Astrocyte (in vitro differentiated cells and primary cell): ENCODE data around the gene MYO5A.

Experiments used
- EZH2 ChIP-seq: IDR thresholded peaks from 2 replicates; pipeline ENCODE4 v1.6.1; 2012; ENCODE audit warnings: mild to moderate bottlenecking, low read length, inconsistent platforms; ENCODE audit not compliant: insufficient read depth
- TF ChIP-seq, protein P1 (sequence below): IDR thresholded peaks from 2 replicates; pipeline ENCODE4 v1.5.1; 2011; ENCODE audit warnings: low read depth, mild to moderate bottlenecking, inconsistent platforms, low read length, moderate library complexity; ENCODE audit not compliant: insufficient read depth

DNA sequence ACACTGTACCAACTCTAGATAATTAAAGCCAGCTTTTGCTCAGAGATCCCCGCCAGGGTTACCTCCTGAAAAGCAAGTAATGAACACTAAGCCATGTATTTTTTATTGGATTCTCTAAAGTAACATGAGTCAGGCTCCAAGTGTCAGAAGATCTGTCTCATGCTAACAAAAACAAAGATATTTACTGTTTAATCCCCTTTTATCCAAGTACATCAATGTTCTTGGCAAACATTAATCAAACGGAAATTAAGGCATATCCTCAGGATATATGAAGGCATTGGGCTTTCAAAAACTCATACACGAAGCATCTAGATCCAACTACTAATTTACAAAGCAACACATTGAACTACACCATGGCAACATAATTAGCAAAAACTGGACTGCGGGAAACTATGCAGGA, 37.2 kb downstream of the MYO5A start:
- TF ChIP-seq, protein P1, sequence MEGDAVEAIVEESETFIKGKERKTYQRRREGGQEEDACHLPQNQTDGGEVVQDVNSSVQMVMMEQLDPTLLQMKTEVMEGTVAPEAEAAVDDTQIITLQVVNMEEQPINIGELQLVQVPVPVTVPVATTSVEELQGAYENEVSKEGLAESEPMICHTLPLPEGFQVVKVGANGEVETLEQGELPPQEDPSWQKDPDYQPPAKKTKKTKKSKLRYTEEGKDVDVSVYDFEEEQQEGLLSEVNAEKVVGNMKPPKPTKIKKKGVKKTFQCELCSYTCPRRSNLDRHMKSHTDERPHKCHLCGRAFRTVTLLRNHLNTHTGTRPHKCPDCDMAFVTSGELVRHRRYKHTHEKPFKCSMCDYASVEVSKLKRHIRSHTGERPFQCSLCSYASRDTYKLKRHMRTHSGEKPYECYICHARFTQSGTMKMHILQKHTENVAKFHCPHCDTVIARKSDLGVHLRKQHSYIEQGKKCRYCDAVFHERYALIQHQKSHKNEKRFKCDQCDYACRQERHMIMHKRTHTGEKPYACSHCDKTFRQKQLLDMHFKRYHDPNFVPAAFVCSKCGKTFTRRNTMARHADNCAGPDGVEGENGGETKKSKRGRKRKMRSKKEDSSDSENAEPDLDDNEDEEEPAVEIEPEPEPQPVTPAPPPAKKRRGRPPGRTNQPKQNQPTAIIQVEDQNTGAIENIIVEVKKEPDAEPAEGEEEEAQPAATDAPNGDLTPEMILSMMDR, result no peak
- no peak for TF ChIP-seq EZH2
